Fibroblast of skin of left quadriceps (primary cell): ENCODE measurements around the gene NKTR.

ENCODE experiments used
- DNase-seq, 2 experiments: peaks; one replicate each; pipeline ENCODE4 v3.0.0-alpha.2; 2013; ENCODE audit warnings: low read depth in 2 of 2

NKTR gene

DNA sequence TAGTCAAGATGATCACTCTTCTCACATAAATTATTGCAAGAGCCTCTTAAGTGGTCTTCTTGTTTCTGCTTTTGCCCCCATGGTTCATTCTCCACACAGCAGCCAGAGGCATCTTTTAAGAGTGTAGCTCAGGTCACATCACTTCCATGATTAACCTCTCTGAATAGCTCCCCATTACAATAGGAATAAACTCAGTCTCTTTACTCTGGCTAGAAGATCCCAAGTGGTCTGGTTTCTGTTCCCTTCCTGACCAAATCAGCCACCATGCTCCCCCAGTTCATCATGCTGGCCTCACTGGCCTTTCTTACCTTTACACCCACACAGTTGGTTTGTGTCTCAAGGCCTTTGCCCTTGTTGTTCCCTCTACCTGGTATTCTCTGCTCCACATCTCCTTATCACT, 93.9 kb downstream of the NKTR start:
- DNase-seq = no peak

DNA sequence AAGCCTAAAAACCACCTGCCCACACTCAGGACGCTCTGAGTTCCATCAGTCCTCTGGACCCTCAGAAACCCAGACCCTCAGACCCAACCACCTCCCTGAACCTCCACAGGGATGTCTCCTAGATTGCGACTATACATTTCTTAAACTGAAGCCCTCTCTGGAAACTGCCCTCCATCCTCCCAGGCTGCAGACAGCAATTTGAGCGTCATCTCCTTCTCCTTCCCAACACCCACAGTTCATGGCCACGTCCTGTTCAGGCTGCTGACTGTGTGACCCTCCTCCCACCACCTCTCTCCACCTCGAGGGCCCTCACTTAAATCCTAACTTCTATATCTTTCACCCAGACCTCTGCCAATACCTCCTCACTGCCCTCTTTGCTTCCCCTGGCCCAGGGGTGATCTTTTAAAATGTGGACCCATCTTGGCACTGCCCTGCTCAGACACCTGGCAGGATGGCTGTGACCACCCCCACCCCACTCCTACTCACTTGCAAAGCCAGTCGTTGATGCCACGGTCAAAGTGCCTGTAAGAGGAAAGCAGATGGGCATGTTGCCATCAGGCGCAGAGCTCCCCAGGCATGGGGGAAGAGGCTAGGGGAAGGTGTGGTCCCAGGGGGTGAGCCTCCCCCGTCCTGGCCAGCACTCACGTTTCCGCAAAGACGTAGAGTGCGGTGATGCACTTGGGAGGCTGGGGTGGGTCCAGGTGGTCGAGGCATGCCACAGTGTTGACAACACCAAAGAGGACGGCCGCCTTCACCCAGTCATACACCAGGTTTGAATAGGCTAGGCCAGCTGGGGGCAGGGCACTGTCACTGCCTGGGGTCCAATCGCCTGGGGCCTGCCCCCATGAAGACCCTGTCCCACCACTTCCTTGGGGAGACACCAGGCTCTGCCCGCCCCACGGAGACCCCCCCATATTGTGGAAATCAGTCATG, 96.1 kb downstream of the NKTR start:
- no peak for DNase-seq

DNA sequence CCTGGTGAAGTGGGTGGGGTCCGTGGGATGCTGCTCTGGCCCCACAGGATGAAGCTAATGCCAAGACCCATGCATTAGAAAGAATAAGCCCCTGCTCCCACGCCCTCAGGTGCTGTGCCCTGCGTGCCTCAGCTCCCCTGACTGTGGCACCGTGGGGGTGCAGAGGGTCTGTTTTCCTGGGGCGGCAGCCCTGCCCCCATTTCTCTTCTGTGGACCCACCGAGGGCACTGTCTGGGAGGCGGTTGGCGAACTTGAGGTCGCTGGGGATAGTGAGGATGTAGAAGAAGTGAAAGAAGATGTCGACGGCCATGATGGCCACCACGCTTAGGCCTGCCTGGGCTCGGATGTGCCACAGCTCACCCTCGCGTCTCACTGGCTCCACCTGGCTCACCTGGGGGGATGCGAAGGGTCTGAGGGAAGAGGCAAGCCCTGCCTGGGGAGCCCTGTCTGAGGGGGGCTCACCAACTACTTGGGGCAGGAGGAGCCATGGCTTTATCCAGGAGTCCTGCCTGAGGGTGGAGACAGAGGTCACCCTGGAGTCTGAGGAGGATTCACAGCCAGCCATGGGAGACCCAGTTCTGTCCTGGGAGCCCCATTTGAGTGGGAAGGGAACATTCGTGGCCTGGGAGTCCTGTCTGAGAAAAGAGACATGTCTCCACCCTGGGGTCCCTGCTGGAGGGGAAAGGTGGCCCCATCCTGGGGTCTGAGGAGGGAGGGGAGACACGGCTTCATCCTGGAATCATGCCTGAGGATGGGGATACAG, 97.0 kb downstream of the NKTR start:
- DNase-seq = no peak
